HG03558 (cell line): Measurements from ENCODE around the gene ATP1A2.

ENCODE experiments used
- ATAC-seq: cut with Tn5 transposase; IDR thresholded peaks from one replicate; pipeline ENCODE4 v1.9.1; 2021; ENCODE audit warnings: moderate number of reproducible peaks; ENCODE audit not compliant: unreplicated experiment; ENCODE audit errors: extremely low read depth

The ATP1A2 gene

GRCh38 chr1:160167580-160167979 lies 52.0 kb downstream of the ATP1A2 start:
- no peak for ATAC-seq

GRCh38 chr1:160168016-160168415 lies 52.5 kb downstream of the ATP1A2 start:
- ATAC-seq, result no peak

GRCh38 chr1:160168609-160169369 lies 53.2 kb downstream of the ATP1A2 start:
- ATAC-seq, result no peak

- peak; percentile 71 for ATAC-seq
Measured at GRCh38 chr1:160169553-160170399, 54.2 kb downstream of the ATP1A2 start.

GRCh38 chr1:160171354-160171753 lies 55.8 kb downstream of the ATP1A2 start:
- no peak for ATAC-seq

- no peak for ATAC-seq
Measured at GRCh38 chr1:160171980-160172379, 56.4 kb downstream of the ATP1A2 start.

GRCh38 chr1:160177231-160177630 lies 61.7 kb downstream of the ATP1A2 start:
- no peak for ATAC-seq

- no peak for ATAC-seq
Measured at GRCh38 chr1:160177667-160178066, 62.1 kb downstream of the ATP1A2 start.

- ATAC-seq, result no peak
Measured at GRCh38 chr1:160178731-160179130, 63.2 kb downstream of the ATP1A2 start.

GRCh38 chr1:160179336-160179735 lies 63.8 kb downstream of the ATP1A2 start:
- ATAC-seq, result no peak

- ATAC-seq, result no peak
Measured at GRCh38 chr1:160186246-160186645, 70.7 kb downstream of the ATP1A2 start.

- ATAC-seq, result no peak
Measured at GRCh38 chr1:160186729-160187128, 71.2 kb downstream of the ATP1A2 start.

- ATAC-seq, result no peak
Measured at GRCh38 chr1:160187407-160187806, 71.8 kb downstream of the ATP1A2 start.

- no peak for ATAC-seq
Measured at GRCh38 chr1:160188341-160188740, 72.8 kb downstream of the ATP1A2 start.

- ATAC-seq, result no peak
Measured at GRCh38 chr1:160189649-160190625, 74.4 kb downstream of the ATP1A2 start, which contains the start of gene CASQ1. Gene CASQ1, plus strand, starts transcription at chr1:160190575. Its CDS starts 177 bp downstream, at chr1:160190752.

- ATAC-seq, result no peak
Measured at GRCh38 chr1:160191756-160192155, 76.2 kb downstream of the ATP1A2 start.

- ATAC-seq, result no peak
Measured at GRCh38 chr1:160192234-160192633, 76.7 kb downstream of the ATP1A2 start.
